ENCODE data around the gene PAK1. TPM values are rescaled to one million over a fixed set of nuclear protein-coding genes. Genes with fewer than 3 reads are reported as not detected.

Gene PAK1
- total RNA-seq, 1 donor from 2014 or later: 41.0 TPM

GRCh38 chr11:77454867-77455655, 18.8 kb downstream of the PAK1 start:
- Mint-ChIP-seq H3K9me3 (ENCODE audit: unreplicated experiment) (no peaks in the 10 kb centered on the region), H3K4me1 (ENCODE audit: low read depth, unreplicated experiment) (peaks cover 22% of the 10 kb centered on the region), H3K27me3 (ENCODE audit: low read depth, unreplicated experiment) (no peaks in the 10 kb centered on the region), H3K27ac (ENCODE audit: unreplicated experiment) (no peak overlapping the region), H3K4me3 (ENCODE audit: unreplicated experiment) (no peak overlapping the region), H3K36me3 (ENCODE audit: low read depth, unreplicated experiment) (no peaks in the 10 kb centered on the region)
- H3K27ac ChIP-seq (ENCODE audit: low read depth, low read length): no peak overlapping the region
- H3K79me2 ChIP-seq (ENCODE audit: insufficient read depth, low read length): no peaks in the 10 kb centered on the region
- H3K9ac ChIP-seq (ENCODE audit: low read length): no peak overlapping the region
- DNase-seq (ENCODE audit: low read depth): no peak
- H4K20me1 ChIP-seq (ENCODE audit: insufficient read depth, low read length): no peaks in the 10 kb centered on the region
- H3K4me1 ChIP-seq (ENCODE audit: insufficient read depth, low read length): no peaks in the 10 kb centered on the region
- TF ChIP-seq CTCF (IDR thresholded peaks at IDR 0.05; ENCODE audit: insufficient read depth, low read depth, low read length) (no peak), EZH2 (IDR thresholded peaks at IDR 0.05; ENCODE audit: insufficient read depth, low read length) (no peak)
- no peak overlapping the region for H3K4me3 ChIP-seq (ENCODE audit: insufficient read depth, low read depth, low read length)
- H3K27me3 ChIP-seq (ENCODE audit: insufficient read depth, low read length): no peaks in the 10 kb centered on the region
- no peak for FAIRE-seq
- no peak overlapping the region for H3K4me2 ChIP-seq (ENCODE audit: low read length)
- H3K9me3 ChIP-seq (ENCODE audit: insufficient read depth, low read depth, low read length): no peaks in the 10 kb centered on the region
- no peaks in the 10 kb centered on the region for H3K36me3 ChIP-seq (ENCODE audit: insufficient read depth, low read length)
- no peak overlapping the region for H2AFZ ChIP-seq (ENCODE audit: low read depth, low read length)

GRCh38 chr11:77450227-77450626, 23.7 kb downstream of the PAK1 start:
- DNase-seq (ENCODE audit: low read depth) (no peak), FAIRE-seq (no peak)
- Histone ChIP-seq H3K27ac (ENCODE audit: low read depth, low read length) (no peak overlapping the region), H3K36me3 (ENCODE audit: insufficient read depth, low read length) (no peaks in the 10 kb centered on the region), H3K4me3 (ENCODE audit: insufficient read depth, low read depth, low read length) (no peak overlapping the region), H2AFZ (ENCODE audit: low read depth, low read length) (no peak overlapping the region), H3K79me2 (ENCODE audit: insufficient read depth, low read length) (no peaks in the 10 kb centered on the region), H4K20me1 (ENCODE audit: insufficient read depth, low read length) (no peaks in the 10 kb centered on the region), H3K4me1 (ENCODE audit: insufficient read depth, low read length) (no peaks in the 10 kb centered on the region), H3K9ac (ENCODE audit: low read length) (no peak overlapping the region), H3K4me2 (ENCODE audit: low read length) (no peak overlapping the region), H3K9me3 (ENCODE audit: insufficient read depth, low read depth, low read length) (no peaks in the 10 kb centered on the region), H3K27me3 (ENCODE audit: insufficient read depth, low read length) (no peaks in the 10 kb centered on the region)
- Mint-ChIP-seq H3K27me3 (ENCODE audit: low read depth, unreplicated experiment) (no peaks in the 10 kb centered on the region), H3K4me1 (ENCODE audit: low read depth, unreplicated experiment) (peaks cover 11% of the 10 kb centered on the region), H3K9me3 (ENCODE audit: unreplicated experiment) (no peaks in the 10 kb centered on the region), H3K36me3 (ENCODE audit: low read depth, unreplicated experiment) (no peaks in the 10 kb centered on the region), H3K4me3 (ENCODE audit: unreplicated experiment) (no peak overlapping the region), H3K27ac (ENCODE audit: unreplicated experiment) (no peak overlapping the region)
- TF ChIP-seq CTCF (IDR thresholded peaks at IDR 0.05; ENCODE audit: insufficient read depth, low read depth, low read length) (no peak), EZH2 (IDR thresholded peaks at IDR 0.05; ENCODE audit: insufficient read depth, low read length) (no peak)

- no peaks in the 10 kb centered on the region for H3K4me1 ChIP-seq (ENCODE audit: insufficient read depth, low read length)
- no peak overlapping the region for H3K27ac Mint-ChIP-seq (ENCODE audit: unreplicated experiment)
- H3K4me2 ChIP-seq (ENCODE audit: low read length): no peak overlapping the region
- no peaks in the 10 kb centered on the region for H3K9me3 Mint-ChIP-seq (ENCODE audit: unreplicated experiment)
- peaks cover 11% of the 10 kb centered on the region for H3K4me1 Mint-ChIP-seq (ENCODE audit: low read depth, unreplicated experiment)
- H3K79me2 ChIP-seq (ENCODE audit: insufficient read depth, low read length): no peaks in the 10 kb centered on the region
- no peaks in the 10 kb centered on the region for H3K36me3 Mint-ChIP-seq (ENCODE audit: low read depth, unreplicated experiment)
- H3K9ac ChIP-seq (ENCODE audit: low read length): no peak overlapping the region
- DNase-seq (ENCODE audit: low read depth): no peak
- no peak overlapping the region for H2AFZ ChIP-seq (ENCODE audit: low read depth, low read length)
- H3K36me3 ChIP-seq (ENCODE audit: insufficient read depth, low read length): no peaks in the 10 kb centered on the region
- no peaks in the 10 kb centered on the region for H3K9me3 ChIP-seq (ENCODE audit: insufficient read depth, low read depth, low read length)
- H3K27ac ChIP-seq (ENCODE audit: low read depth, low read length): no peak overlapping the region
- no peaks in the 10 kb centered on the region for H3K27me3 Mint-ChIP-seq (ENCODE audit: low read depth, unreplicated experiment)
- H3K27me3 ChIP-seq (ENCODE audit: insufficient read depth, low read length): no peaks in the 10 kb centered on the region
- FAIRE-seq: no peak
- no peak for TF ChIP-seq EZH2 (IDR thresholded peaks at IDR 0.05; ENCODE audit: insufficient read depth, low read length)
- no peak for TF ChIP-seq CTCF (IDR thresholded peaks at IDR 0.05; ENCODE audit: insufficient read depth, low read depth, low read length)
- no peaks in the 10 kb centered on the region for H4K20me1 ChIP-seq (ENCODE audit: insufficient read depth, low read length)
- H3K4me3 Mint-ChIP-seq (ENCODE audit: unreplicated experiment): no peak overlapping the region
- H3K4me3 ChIP-seq (ENCODE audit: insufficient read depth, low read depth, low read length): no peak overlapping the region
Measured at GRCh38 chr11:77449784-77450183, 24.1 kb downstream of the PAK1 start.
